ENCODE measurements around the gene WSB1.

- TF ChIP-seq CTCF (conservative IDR thresholded peaks at IDR 0.05; ENCODE audit: low read depth, low read length) (no peak), EZH2 (IDR thresholded peaks at IDR 0.05; ENCODE audit: low read length, unreplicated experiment) (no peak), EZH2phosphoT487 (IDR thresholded peaks at IDR 0.05; ENCODE audit: borderline replicate concordance, low read length) (no peak)
Measured at GRCh38 chr17:27290916-27291598, 2.9 kb upstream of the WSB1 start.
